ENCODE results near the gene PTPRN2.

The PTPRN2 gene

DNA sequence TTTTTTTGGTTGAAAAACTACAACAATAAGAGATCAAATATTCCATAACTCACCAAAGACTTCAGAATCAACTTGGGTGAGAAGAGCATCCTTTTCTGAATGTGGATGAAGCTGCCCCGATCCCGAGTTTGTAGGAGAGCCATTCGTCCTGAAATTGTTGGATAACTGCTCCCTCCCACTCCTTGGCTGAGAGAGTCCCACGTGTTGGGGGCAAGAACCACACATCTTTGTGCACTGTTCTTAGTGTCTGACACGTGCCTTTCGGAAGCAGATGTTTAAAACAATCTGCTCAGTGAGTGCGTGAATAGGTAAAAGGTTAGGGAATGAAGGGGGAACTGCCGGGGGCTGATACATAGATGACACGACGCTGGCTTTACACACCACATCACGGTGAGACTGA, 575.7 kb downstream of the PTPRN2 start:
- no peak for DNase-seq (ENCODE audit: low spot score)

DNA sequence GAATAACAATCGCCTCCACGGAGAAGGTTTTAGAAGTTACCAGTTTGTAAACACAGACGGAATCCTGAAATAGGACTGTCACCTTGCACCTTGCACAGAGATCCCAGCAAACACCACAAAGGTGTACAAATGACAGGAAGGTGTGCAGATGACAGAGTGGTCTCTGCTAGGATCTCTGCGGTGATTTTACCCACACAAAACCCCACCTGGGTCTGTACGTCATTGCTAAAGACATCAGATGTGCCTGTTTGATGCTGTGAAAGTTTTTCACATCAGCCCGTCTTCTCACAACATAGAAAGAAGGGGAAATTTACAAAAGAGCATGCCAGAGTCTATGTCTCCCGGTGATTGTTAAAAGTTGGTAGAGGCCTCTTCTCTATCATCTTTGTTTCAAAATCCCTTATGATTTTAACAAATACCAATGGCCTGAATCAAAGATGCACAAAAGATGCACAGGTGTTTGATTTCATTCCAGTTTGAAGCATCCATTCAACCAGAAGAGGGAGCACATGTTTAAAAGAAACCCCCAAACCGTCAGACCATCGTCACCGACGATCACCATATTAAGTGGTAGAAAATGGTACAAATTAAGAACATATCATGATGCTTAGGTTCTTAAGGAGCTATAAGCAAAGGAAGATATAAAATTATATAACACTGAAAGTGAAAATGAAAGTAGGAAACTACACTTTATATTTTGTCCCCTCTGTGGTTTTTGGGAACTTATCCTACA, 576.5 kb downstream of the PTPRN2 start:
- DNase-seq (ENCODE audit: low spot score), result no peak

DNA sequence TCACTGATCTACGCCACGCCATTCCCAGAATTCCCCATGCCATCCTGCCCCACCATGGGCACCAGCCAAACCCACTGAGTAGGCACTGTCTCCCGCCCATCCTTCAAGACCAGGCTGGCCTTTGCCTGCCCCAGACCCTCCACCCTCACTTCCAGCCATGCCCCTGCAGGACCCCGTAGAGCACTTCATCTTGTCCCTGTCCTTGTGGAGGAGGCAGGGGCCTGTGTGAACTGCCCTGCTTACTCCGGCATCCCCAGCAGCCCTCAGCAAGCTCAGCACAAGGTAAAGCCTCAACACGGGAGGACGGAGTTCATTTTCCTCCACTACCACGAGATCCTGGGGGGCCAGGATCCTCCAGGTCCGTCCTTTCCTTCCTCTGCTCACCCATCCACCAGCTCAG, 577.7 kb downstream of the PTPRN2 start:
- DNase-seq (ENCODE audit: low spot score), result no peak

DNA sequence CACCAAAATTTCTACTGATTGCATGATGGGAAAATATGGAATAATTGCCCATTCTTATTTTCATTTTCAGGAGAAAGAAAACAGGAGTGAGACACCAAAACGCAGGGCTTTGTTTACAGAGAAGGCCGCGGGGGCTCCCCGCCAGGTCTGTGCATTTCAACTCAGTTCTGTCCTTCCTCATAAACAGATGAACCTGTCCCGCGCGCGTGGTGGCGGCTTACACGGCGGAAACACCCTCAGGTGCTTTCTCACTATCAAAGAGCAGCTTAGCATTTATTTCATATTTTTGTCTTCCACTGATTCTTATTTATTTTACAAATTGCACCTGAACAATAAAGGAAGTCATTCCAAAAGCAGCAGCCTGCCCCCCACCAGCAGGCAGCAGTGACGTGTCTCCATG, 579.4 kb downstream of the PTPRN2 start:
- DNase-seq (ENCODE audit: low spot score), result no peak

DNA sequence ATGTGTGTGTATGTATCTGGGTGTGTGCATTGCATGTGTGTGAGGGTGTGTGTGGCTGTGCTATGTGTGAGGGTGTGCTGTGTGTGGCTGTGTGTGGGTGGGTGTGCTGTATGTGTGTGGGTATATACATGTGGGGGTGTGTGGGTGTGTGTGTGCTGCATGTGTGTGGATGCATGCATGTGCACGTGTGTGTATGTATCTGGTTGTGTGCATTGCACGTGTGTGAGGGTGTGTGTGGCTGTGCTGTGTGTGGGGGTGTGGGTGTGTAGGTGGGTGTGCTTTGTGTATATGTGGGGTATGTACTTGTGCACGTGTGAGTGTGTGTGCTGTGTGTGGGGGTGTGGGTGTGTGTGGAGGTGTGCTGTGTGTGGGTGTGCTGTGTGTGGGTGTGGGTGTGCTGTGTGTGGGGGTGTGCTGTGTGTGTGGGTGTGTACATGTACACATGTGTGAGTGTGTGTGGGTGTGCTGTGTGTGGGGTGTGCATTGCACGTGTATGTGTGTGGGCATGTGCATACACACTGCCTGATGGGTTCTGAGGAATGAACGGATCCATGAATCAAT, 579.8 kb downstream of the PTPRN2 start:
- no peak for DNase-seq (ENCODE audit: low spot score)

DNA sequence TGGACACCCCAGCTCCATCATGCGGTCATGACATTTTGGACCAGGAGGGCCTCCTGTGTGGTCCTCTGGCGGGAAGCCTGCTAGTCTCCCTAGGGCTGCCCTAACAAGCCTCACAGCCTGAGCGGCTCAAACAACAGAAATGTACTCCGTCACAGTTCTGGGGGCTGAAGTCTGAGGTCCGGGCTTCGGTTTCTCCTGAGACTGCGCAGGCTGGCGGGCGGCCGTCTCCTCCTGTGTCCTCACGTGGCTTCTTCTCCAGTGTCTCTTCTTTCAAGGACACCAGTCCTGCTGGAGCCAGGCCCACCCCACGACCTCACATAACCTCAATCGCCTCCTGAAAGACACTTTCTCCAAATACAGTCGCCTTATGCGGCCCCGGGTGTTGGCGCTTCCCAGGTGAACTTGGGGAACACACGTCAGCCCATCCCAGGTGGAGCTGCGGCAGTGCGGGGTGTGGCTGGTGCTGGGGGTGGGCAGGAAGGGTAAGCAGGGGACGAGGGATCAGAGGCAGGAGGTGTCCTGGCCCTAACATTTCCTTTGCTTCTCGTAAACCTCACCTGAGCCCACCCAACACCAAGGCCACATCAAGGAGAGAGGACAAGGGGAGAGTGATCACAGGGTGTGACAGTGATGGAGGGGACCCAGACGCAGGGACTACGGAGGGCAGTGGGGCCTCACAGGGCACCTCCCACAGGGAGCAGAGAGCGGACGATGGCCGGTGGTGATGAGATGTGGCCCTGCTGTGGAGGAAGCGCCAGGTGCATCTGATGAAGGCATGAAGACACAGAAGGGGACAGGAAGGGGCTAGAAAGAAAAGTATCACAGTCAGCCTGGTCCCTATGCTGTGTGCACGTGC, 580.6 kb downstream of the PTPRN2 start:
- DNase-seq (ENCODE audit: low spot score), result no peak

DNA sequence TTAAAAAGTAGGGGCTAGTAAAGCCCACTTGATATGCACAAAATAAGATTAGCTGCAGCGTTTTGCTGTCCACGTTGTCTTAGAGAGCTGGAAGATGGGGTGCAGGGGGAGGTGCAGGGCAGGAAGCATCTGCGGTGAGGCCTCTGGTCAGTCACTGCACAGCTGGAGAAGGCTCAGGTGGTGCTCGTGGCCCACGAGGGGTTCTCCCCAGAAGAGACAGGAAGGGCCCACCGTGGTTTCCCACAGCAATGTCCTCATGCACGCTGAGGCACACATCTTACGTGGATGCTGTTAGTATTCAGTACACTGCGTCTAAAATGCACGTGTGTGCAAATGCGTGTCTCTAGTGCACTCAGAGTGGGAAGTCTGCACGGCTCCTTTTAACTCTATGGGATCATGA, 582.1 kb downstream of the PTPRN2 start:
- DNase-seq (ENCODE audit: low spot score), result no peak

DNA sequence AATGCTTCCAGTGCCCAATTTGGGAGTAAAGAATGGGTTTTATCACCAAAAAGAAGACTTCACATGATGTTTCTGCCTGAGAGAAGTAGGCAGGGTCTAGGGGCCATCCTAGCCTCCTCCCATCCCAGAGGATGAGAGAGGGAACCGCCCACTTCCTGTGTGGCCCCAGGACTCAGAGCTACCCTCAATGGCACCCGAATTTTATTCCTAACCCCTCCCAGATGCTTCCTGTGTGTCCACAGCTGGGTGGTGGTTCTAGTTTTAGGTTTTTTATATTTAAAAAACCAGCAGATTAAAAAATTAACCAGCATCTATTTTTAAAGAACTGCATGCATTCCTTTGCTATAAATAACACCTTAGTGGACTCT, 583.5 kb downstream of the PTPRN2 start:
- DNase-seq (ENCODE audit: low spot score), result no peak

DNA sequence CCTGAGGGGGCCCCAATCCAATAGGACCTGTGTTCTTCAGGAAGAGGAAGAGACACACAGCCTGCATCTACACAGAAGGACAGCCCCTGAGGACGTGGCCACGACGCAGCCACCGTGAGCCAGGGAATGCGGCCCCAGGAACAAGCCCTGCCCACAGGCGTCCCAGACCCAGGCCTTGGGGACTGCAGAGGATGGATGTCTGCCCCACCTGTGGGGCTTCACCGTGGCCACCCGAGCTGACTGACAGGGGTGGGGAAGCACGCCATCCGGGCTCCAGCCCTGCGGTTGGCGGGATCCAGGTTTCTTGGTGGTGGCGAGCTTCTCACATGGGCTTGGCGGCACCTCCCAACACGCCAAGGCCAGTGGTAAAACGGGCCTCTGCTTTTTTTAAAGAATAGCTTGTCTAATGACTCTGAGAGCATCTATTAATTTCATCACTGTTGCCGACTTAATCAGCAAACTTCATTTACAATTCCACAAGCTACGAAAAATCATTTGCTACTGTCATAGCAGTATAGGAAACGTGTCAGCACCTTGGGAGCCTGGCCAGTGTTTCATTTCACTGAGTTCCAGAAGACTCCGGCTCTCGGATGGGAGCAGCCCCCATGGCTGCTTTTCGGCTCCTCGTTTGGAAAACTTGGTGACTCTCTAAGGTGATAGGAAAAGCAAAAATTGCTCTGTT, 584.0 kb downstream of the PTPRN2 start:
- no peak for DNase-seq (ENCODE audit: low spot score)

DNA sequence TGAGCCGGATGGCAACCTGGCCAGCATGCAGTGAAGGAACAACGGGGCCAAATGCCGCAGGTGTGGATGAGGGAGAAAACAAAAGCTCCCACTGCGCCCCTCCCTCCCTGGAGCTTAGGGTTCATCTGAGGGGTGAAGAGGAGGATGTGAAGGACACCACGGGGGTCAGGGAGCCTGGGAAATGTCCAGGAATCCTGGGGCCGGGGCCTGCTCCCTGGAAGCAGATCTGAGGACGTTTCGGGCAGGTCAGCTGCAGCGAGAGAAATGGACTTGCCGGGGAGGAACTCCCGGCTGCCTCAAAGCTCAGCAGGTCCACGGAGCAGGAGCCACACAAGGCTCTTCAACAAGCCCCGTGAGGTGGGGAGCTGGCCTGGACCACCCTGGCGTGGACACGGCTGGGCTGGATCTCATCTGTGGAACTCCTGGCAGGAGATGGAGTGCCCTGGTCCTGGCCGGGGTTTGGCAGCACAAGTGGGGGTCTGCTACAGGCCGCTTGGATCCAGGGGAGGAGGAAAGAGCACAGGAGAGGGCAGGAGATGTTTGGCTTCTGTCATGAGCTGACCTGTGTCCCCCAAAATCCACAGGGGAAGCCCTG, 585.0 kb downstream of the PTPRN2 start:
- DNase-seq (ENCODE audit: low spot score), result no peak

DNA sequence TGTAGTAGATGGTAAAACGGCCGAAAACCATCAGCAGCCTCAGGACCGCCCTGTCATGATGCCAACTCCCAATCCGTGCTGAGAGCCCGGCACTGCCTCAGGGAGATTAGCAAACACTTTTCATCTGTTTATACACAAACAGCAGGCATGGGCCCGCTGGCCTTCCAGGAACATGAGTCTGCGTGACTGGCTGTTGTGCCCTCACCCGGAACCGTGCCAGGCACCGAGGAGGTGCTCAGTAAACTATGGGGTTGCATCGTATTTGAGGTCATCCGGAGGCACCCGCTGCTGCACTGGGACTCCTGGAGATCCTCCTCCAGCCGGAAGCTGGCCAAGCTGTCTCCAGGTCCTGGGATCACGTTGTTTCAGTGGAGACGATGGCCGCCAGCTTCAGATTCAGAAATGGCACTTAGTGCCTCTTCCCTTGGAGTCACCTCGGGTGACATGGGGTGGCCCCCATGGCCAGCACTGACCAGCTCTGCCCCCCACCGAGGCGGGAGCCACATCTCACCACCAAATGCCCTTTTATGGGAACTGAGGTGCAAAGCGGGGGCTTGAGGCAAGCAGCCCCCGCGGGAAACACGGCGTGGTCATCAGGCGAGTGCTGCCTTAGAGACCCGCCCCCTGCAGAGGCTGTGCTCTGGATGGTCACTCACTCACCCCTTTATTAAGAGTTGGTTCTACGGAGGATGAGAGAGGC, 585.9 kb downstream of the PTPRN2 start:
- no peak for DNase-seq (ENCODE audit: low spot score)

DNA sequence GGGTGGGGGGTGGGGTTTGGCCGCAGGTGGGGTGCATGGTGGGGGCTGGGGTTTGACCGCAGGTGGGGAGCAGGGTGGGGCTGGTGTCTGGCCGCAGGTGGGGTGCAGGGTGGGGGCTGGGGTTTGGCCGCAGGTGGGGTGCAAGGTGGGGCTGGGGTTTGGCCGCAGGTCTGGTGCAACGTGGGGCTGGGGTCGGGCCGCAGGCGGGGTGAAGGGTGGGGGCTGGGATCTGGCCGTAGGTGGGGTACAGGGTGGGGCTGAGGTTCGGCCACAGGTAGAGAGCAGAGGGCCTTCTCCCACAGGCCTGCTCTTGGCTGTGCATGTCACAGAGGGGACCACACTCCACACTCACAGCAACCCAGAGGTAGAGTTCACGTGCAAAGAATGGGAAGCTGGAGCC, 586.6 kb downstream of the PTPRN2 start:
- DNase-seq (ENCODE audit: low spot score), result no peak

DNA sequence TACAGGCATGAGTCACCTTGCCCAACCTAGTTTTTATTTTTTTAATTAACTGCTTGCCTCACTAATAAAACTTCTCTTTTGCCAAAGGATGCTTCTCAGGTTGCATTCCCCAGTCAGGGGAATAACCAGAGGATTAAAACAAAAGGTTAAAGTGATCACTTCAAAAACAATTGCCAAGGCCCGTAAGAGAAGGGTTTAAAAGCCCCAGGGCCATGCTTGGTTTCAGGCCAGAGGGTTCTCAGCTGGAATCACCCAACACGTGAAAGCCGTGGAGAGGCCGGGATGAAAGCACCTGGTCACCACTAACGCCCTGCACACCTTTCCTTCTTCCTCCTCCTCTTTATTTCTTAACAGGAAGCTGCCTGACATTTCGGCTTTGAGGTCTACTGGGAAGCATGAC, 587.5 kb downstream of the PTPRN2 start:
- no peak for DNase-seq (ENCODE audit: low spot score)

DNA sequence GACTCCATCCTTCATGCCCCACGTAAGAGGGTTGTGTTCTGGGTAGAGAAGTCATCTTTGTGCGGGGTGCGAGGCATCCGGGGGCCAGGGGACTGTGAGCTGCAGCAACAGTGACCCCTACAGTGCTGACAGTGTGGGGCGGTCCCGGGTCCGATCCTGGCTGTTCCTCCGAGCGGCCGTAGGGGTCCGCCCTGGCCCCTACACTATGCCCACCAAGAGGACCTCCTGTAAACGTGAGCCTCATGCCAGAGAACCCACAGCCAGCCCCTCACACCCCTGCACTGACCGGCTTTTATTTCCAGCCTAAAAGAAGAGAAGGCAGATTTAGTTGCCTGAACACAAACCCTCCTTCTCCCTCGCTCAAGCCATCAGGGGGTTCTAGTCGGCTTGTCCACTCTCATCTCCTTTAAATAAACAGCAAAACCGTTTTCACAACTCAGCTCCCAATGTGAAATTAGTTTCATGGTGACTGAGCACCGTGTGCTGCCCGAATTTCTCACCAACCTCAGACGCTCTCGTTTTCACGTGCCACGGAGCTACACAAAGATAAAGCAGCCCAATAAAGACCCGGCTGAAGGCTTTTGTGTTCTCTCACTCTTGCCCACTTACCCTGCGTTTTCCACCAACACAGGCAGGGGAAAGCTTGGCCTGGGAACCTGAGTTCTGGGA, 588.6 kb downstream of the PTPRN2 start:
- no peak for DNase-seq (ENCODE audit: low spot score)

DNA sequence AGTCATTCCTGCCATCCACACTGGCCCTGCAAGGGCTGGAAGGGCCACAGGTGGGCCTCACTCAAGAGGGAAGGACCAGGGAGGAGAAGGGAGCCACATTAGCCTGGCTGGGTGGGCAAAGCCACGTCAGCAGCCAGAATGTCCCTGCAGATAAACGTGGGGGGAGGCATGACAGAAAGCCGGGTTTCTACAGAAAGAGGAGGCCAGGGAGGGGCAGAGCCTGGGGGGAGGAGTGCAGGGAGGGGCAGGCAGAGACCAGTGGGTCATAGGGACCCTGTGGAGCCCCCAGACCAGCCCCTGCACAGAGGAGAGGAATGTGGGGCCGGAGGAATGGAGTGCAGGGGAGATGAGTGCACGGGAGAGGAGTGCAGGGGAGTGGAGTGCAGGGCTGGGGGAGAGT, 590.2 kb downstream of the PTPRN2 start:
- DNase-seq (ENCODE audit: low spot score), result no peak

DNA sequence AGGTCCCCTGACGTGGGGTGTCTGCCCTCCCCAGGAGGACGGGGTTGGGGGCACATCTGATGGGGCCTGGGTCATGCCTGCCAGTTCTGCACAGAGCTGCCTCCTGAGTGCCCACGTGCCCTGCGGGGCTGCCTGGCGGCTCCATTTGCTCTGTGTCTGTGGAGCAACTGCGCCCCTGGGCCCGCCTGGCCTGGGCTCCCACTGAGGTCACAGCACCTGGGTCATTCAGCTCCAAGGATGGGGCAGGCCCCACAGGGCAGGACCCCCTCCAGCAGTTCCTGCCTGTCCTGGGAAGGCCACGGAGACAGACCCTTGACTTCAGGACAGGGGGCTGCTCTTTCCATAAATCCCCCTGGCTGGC, 590.6 kb downstream of the PTPRN2 start:
- DNase-seq (ENCODE audit: low spot score), result no peak

DNA sequence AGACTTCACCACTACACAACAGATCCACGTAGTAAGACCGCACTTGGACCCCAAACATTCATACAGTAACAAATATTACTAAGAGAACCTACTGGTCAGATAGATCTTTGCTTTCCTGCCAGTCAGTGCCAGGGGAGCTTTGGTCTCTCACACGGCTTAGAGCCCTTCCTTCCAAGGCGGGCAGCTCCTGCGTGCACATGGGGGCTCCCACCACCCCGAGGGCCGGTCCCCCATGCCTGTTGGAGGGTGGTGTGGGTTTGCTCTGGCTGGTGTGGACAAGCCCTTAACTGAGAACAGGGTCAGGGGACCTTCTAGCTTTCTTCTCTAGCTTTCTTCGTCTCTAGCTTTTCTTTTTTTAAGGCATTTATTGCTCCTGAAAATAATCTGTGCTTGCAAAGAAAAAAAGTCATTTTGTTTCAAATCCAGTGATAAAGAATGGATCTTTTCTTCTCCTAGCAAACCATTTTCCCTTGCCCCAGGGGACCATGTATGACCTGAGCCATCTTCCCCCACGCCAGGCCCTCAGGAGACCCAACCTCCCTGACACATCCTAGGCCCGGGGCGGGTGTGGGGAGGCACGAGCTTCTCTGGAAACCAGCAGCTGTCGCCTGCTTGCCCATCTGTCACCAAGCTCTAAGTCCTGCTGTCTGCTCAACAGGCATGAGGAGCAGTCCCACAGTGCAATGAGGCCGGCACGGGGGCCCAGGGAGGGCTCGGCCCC, 591.1 kb downstream of the PTPRN2 start:
- DNase-seq (ENCODE audit: low spot score), result no peak

DNA sequence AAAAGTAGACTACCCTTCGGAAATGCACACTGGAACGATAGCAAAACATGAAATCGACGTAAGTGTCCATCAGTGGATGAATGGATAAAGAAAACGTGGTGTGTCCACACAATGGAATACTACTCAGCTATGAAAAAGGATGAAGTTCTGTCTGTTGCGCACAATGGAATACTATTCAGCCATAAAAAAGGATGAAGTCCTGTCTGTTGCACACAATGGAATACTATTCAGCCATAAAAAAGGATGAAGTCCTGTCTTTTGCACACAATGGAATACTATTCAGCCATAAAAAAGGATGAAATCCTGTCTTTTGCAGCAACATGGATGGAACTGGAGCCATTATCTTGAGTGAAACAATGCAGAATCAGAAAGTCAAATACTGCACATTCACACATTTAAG, 591.8 kb downstream of the PTPRN2 start:
- DNase-seq (ENCODE audit: low spot score), result no peak

DNA sequence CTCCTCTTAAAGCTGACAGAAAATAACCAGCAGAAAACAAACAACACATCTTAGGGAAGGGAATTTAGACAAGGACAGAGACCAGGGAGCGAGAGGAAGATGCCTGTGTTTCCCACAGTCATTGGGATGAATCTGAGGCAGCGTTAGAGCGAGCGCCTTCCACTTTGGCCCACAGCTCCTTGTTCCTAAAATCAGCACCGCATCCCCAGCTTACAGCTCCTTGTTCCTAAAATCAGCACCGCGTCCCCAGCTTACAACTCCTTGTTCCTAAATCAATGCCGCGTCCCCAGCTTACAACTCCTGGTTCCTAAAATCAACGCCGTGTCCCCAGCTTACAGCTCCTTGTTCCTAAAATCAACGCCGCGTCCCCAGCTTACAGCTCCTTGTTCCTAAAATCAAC, 593.3 kb downstream of the PTPRN2 start:
- DNase-seq (ENCODE audit: low spot score), result no peak

DNA sequence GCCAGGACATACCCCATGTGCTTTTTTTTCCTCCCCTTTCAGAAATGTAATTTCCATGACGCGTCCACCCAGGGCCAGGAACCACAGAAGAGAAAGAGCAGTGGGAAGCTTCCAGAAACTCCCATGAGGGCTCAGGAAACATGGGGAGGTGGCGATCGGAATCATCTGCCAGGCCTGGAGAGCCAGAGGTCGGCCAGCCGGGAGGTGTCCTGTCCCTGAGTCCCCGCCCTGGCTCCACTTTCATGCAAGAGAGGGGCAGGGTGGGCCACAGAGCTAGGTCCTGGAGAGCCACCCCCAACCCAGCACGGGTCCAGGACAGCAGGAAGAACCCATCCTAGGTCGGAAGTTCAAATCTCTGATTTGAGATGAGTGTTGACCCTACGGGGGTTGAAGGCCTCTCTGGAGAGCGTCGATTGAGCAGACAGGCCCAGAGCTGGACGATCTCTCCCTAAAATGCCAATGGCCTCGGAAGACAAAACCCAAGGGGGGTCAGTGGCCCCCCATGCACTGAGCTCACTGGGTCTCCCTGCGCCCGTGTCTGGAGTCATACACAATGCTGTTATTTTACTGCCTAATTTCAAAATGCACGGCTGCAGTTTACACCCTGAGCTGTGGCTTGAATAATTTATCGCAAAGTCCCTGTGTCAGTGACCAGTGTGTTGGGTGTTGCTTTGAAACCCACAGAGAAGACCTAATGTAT, 594.1 kb downstream of the PTPRN2 start:
- DNase-seq (ENCODE audit: low spot score), result no peak

Measured in D341Med (cell line).